ENCODE results near the gene SCUBE1. TPM values are rescaled to one million over a fixed set of nuclear protein-coding genes. Genes with fewer than 3 reads are reported as not detected.

SCUBE1 gene
- total and polyA plus RNA-seq, 2 donors from 2014 or later = 2.3 to 7.1 TPM

GRCh38 chr22:43272869-43273318, 70.3 kb downstream of the SCUBE1 start:
- FAIRE-seq (no peak), DNase-seq (peak in 1 of 5 donors; percentile 52)
- Histone ChIP-seq H3K27me3 (ENCODE audit: control insufficient read depth, insufficient read depth, low read length) (no peaks in the 10 kb centered on the region), H3K4me1 (ENCODE audit: control insufficient read depth in 2 of 3, insufficient read depth in 2 of 3, low read depth in 1 of 3, low read length in 3 of 3) (no peaks in the 10 kb centered on the region), H3K36me3 (ENCODE audit: control insufficient read depth in 2 of 3, insufficient read depth in 3 of 3, low read length in 3 of 3) (no peaks in the 10 kb centered on the region), H3K27ac (ENCODE audit: low read depth in 2 of 2, low read length in 2 of 2) (no peak overlapping the region), H3K9me3 (ENCODE audit: control insufficient read depth in 2 of 3, insufficient read depth in 1 of 3, low read length in 3 of 3) (no peaks in the 10 kb centered on the region), H3K9ac (ENCODE audit: low read length in 3 of 3) (no peak overlapping the region), H3K4me3 (ENCODE audit: low read length in 3 of 3) (no peak overlapping the region)
- TF ChIP-seq, protein P1, sequence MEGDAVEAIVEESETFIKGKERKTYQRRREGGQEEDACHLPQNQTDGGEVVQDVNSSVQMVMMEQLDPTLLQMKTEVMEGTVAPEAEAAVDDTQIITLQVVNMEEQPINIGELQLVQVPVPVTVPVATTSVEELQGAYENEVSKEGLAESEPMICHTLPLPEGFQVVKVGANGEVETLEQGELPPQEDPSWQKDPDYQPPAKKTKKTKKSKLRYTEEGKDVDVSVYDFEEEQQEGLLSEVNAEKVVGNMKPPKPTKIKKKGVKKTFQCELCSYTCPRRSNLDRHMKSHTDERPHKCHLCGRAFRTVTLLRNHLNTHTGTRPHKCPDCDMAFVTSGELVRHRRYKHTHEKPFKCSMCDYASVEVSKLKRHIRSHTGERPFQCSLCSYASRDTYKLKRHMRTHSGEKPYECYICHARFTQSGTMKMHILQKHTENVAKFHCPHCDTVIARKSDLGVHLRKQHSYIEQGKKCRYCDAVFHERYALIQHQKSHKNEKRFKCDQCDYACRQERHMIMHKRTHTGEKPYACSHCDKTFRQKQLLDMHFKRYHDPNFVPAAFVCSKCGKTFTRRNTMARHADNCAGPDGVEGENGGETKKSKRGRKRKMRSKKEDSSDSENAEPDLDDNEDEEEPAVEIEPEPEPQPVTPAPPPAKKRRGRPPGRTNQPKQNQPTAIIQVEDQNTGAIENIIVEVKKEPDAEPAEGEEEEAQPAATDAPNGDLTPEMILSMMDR (IDR thresholded peaks at IDR 0.05; ENCODE audit: borderline replicate concordance, extremely low read depth, insufficient read depth) = no peak
- intact Hi-C loops (cut with DNase I) = no loop called here

DNA sequence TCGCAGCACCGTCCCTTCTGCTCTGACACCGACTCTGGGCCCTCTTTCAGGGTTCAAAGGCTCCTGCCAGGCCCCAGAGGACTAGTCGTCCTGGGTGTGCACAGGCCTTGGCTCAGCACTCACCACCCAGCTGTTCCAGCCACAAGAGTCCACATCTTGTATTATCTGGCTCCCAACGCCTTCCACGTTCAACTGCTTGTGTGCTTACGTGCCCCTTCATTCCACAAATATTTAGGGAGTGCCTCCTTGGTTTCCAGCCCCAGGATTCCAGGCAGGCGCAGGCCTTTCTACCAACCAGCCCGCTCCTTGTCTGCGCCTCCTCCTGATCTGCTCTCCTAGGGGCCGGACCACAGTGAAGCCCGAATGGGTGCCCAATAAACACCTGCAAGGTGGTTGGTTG, 70.9 kb downstream of the SCUBE1 start:
- TF ChIP-seq, protein P1 (IDR thresholded peaks at IDR 0.05; ENCODE audit: borderline replicate concordance, extremely low read depth, insufficient read depth) = no peak
- no peaks in the 10 kb centered on the region for H3K36me3 ChIP-seq (ENCODE audit: control insufficient read depth in 2 of 3, insufficient read depth in 3 of 3, low read length in 3 of 3)
- DNase-seq (no peak), FAIRE-seq (no peak)
- H3K9ac ChIP-seq (ENCODE audit: low read length in 3 of 3) = no peak overlapping the region
- H3K9me3 ChIP-seq (ENCODE audit: control insufficient read depth in 2 of 3, insufficient read depth in 1 of 3, low read length in 3 of 3) = no peaks in the 10 kb centered on the region
- no peak overlapping the region for H3K4me3 ChIP-seq (ENCODE audit: low read length in 3 of 3)
- no peaks in the 10 kb centered on the region for H3K27me3 ChIP-seq (ENCODE audit: control insufficient read depth, insufficient read depth, low read length)
- intact Hi-C loops (cut with DNase I) = no loop called here
- no peaks in the 10 kb centered on the region for H3K4me1 ChIP-seq (ENCODE audit: control insufficient read depth in 2 of 3, insufficient read depth in 2 of 3, low read depth in 1 of 3, low read length in 3 of 3)
- no peak overlapping the region for H3K27ac ChIP-seq (ENCODE audit: low read depth in 2 of 2, low read length in 2 of 2)

DNA sequence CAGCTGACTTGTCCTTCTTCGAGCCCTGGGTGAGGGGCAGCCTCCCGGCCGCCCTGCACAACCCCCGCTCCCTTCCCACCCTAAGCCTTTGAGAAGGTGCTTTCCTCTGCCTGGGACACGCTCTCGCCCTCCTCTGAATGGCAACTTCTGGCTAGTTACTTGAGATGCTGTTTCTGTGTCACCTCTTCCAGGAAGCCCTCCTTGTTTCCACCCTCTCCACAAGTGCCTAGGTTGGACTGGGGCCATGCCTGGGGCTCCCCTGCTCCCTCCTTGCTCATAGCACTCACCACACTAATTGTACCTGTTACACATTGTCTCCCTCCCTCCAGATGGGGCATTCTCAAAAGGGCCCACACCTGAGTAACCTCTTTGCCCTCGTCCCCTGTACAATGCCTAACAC, 72.2 kb downstream of the SCUBE1 start:
- no peak for FAIRE-seq
- Histone ChIP-seq H3K36me3 (ENCODE audit: control insufficient read depth in 2 of 3, insufficient read depth in 3 of 3, low read length in 3 of 3) (no peaks in the 10 kb centered on the region), H3K9ac (ENCODE audit: low read length in 3 of 3) (no peak overlapping the region), H3K9me3 (ENCODE audit: control insufficient read depth in 2 of 3, insufficient read depth in 1 of 3, low read length in 3 of 3) (no peaks in the 10 kb centered on the region), H3K27ac (ENCODE audit: low read depth in 2 of 2, low read length in 2 of 2) (no peak overlapping the region), H3K4me3 (ENCODE audit: low read length in 3 of 3) (no peak overlapping the region), H3K27me3 (ENCODE audit: control insufficient read depth, insufficient read depth, low read length) (no peaks in the 10 kb centered on the region), H3K4me1 (ENCODE audit: control insufficient read depth in 2 of 3, insufficient read depth in 2 of 3, low read depth in 1 of 3, low read length in 3 of 3) (no peaks in the 10 kb centered on the region)
- TF ChIP-seq, protein P1 (IDR thresholded peaks at IDR 0.05; ENCODE audit: borderline replicate concordance, extremely low read depth, insufficient read depth) = no peak
- DNase-seq = no peak
- intact Hi-C loops (cut with DNase I) = no loop called here

DNA sequence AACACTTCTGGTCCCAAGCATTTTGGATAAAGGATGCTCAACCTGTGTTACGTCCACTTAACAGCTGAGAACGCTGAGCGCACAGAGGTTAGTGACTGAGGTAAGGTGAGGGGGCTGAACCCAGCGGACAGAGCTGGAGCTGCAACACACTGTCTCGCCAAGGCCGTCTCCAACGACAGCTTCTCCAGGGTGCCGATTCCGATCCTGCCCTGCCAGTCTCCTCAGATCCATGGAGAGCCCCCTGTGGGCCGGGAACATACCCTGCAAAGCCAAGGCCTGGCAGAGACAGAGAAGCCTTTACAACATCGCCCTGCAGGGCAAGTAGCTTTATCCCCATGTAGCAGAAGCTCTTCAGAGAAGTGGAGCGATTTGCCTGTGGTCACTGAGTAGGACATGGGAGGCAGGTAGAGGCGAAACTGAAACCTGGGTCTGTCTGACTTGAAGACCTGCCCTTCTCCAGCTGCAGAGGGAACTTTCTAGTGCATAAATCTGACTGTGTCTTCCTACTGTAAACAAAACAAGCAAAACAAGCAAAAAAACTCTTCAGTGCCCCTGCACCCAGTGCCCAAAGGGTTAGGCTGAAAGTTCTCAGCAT, 72.8 kb downstream of the SCUBE1 start:
- intact Hi-C loops (cut with DNase I) = no loop called here
- Histone ChIP-seq H3K27ac (ENCODE audit: low read depth in 2 of 2, low read length in 2 of 2) (no peak overlapping the region), H3K4me3 (ENCODE audit: low read length in 3 of 3) (no peak overlapping the region), H3K9ac (ENCODE audit: low read length in 3 of 3) (no peak overlapping the region), H3K9me3 (ENCODE audit: control insufficient read depth in 2 of 3, insufficient read depth in 1 of 3, low read length in 3 of 3) (no peaks in the 10 kb centered on the region), H3K4me1 (ENCODE audit: control insufficient read depth in 2 of 3, insufficient read depth in 2 of 3, low read depth in 1 of 3, low read length in 3 of 3) (no peaks in the 10 kb centered on the region), H3K27me3 (ENCODE audit: control insufficient read depth, insufficient read depth, low read length) (no peaks in the 10 kb centered on the region), H3K36me3 (ENCODE audit: control insufficient read depth in 2 of 3, insufficient read depth in 3 of 3, low read length in 3 of 3) (no peaks in the 10 kb centered on the region)
- FAIRE-seq (no peak), DNase-seq (no peak)
- TF ChIP-seq, protein P1 (IDR thresholded peaks at IDR 0.05; ENCODE audit: borderline replicate concordance, extremely low read depth, insufficient read depth) = no peak

All from kidney (tissue), 14 donors.